GM21526 (cell line): ENCODE results near the gene BAZ1B.

Source experiments
- ATAC-seq: cut with Tn5 transposase; IDR thresholded peaks from one replicate; pipeline ENCODE4 v1.9.1; 2021; ENCODE audit warnings: moderate library complexity; ENCODE audit not compliant: unreplicated experiment, low FRiP score

The BAZ1B gene

DNA sequence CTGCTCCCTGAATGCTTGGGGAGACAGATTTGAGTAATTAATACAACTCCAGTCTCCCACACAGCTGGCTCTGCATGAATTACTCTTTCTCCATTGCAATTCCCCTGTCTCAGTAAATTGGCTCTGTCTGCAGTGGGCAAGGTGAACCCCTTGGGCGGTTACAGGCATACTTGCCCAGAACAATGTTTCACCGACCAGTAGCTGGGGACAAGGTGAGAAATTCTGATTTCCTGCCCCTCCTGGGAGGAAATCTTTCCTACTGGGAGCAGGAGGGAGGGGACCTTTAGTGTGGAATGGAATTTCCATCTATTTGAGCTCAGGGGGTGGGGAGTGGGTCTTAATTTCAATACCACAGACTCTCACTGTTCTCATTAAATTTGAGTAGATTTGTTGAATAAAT, 130.7 kb downstream of the BAZ1B start:
- ATAC-seq = no peak
